Thoracic aorta (tissue), 2 donors: ENCODE measurements around the gene DES. TPM values are rescaled to one million over a fixed set of nuclear protein-coding genes. Genes with fewer than 3 reads are reported as not detected.

ENCODE experiments used
- ATAC-seq: fragments of 150-250 bp; one replicate; pipeline ENCODE4 v1.8.0; 2017; ENCODE audit warnings: low read depth; ENCODE audit not compliant: insufficient number of reproducible peaks, low FRiP score
- DNase-seq: peaks from one replicate; pipeline ENCODE4 v3.0.0-alpha.2; 2020; ENCODE audit warnings: low spot score
- H3K27ac ChIP-seq, 2 donors: fragments of 200-600 bp; sonication (generic); 1 replicate in 1 of 2; 2 replicates in 1 of 2; pipeline ENCODE4 v1.5.1; 2016; ENCODE audit warnings: mild to moderate bottlenecking in 2 of 2, moderate library complexity in 2 of 2
- H3K27me3 ChIP-seq: fragments of 200-600 bp; sonication (generic); replicated peaks from 2 replicates; pipeline ENCODE4 v1.6.0; 2016; ENCODE audit warnings: mild to moderate bottlenecking; ENCODE audit not compliant: insufficient read depth
- H3K36me3 ChIP-seq: fragments of 200-600 bp; sonication (generic); one replicate; pipeline ENCODE4 v1.5.1; 2016
- H3K4me1 ChIP-seq, 2 donors: fragments of 200-600 bp; sonication (generic); 1 replicate in 1 of 2; 2 replicates in 1 of 2; pipeline versions ENCODE4 v1.5.1 to v1.6.0; 2016; ENCODE audit warnings: low read depth in 2 of 2, mild to moderate bottlenecking in 1 of 2; ENCODE audit not compliant: control insufficient read depth in 1 of 2
- H3K4me3 ChIP-seq: fragments of 200-600 bp; sonication (generic); 2 replicates; pipeline ENCODE4 v1.5.1; 2016; ENCODE audit warnings: mild to moderate bottlenecking
- H3K9me3 ChIP-seq: fragments of 200-600 bp; sonication (generic); 2 replicates; pipeline ENCODE4 v1.5.1; 2016
- CTCF ChIP-seq: fragments of 200-600 bp; sonication (generic); IDR thresholded peaks from one replicate; pipeline ENCODE4 v1.5.1; 2019; ENCODE audit warnings: antibody characterized with exemption
- total RNA-seq, 2 donors: library from RNA; depleted of rRNA; stranded (reverse); fragments of >200 nt; gene quantifications; one replicate each; pipeline versions ENCODE4 v1.1.0 to v1.2.3, GENCODE V29; 2016

DES gene
- total RNA-seq, 2 donors from 2014 or later, result 146 to 302 TPM

- Histone ChIP-seq H3K4me3 (no peak overlapping the region), H3K36me3 (peaks cover 88% of the 10 kb centered on the region), H3K9me3 (no peaks in the 10 kb centered on the region), H3K27ac (peak overlapping the region; percentile 19 to 34), H3K27me3 (no peaks in the 10 kb centered on the region), H3K4me1 (peaks cover 4 to 45% of the 10 kb centered on the region in 2 donors)
- TF ChIP-seq CTCF, result no peak
- DNase-seq, result no peak
- no peak for ATAC-seq
These were observed 53.5 kb downstream of the DES start for GRCh38 chr2:219471476-219472371.

GRCh38 chr2:219472629-219473187 lies 54.5 kb downstream of the DES start:
- ATAC-seq (no peak), DNase-seq (no peak)
- no peaks in the 10 kb centered on the region for H3K27me3 ChIP-seq
- H3K9me3 ChIP-seq, result no peaks in the 10 kb centered on the region
- H3K4me1 ChIP-seq, result peaks cover 4 to 40% of the 10 kb centered on the region in 2 donors
- H3K36me3 ChIP-seq, result peaks cover 86% of the 10 kb centered on the region
- H3K4me3 ChIP-seq, result no peak overlapping the region
- peak overlapping the region; percentile 15 to 16 for H3K27ac ChIP-seq
- no peak for TF ChIP-seq CTCF

- Histone ChIP-seq H3K27ac (peak overlapping the region; percentile 21 to 28), H3K9me3 (no peaks in the 10 kb centered on the region), H3K27me3 (no peaks in the 10 kb centered on the region), H3K4me3 (no peak overlapping the region), H3K4me1 (peaks cover 2 to 32% of the 10 kb centered on the region in 2 donors), H3K36me3 (peaks cover 89% of the 10 kb centered on the region)
- DNase-seq (no peak), ATAC-seq (no peak)
- no peak for TF ChIP-seq CTCF
These were observed 55.3 kb downstream of the DES start for GRCh38 chr2:219473511-219473910.

GRCh38 chr2:219474285-219475060 lies 56.3 kb downstream of the DES start:
- no peak for ATAC-seq
- Histone ChIP-seq H3K4me1 (peaks cover 0 to 22% of the 10 kb centered on the region in 2 donors), H3K4me3 (no peak overlapping the region), H3K27ac (peak overlapping the region; percentile 10 to 66), H3K27me3 (no peaks in the 10 kb centered on the region), H3K36me3 (peaks cover 87% of the 10 kb centered on the region), H3K9me3 (no peaks in the 10 kb centered on the region)
- DNase-seq, result no peak
- TF ChIP-seq CTCF, result no peak

- Histone ChIP-seq H3K4me1 (peaks cover 0 to 17% of the 10 kb centered on the region in 2 donors), H3K36me3 (peaks cover 87% of the 10 kb centered on the region), H3K4me3 (no peak overlapping the region), H3K27ac (peak overlapping the region; percentile 66 to 81), H3K9me3 (no peaks in the 10 kb centered on the region), H3K27me3 (no peaks in the 10 kb centered on the region)
- TF ChIP-seq CTCF, result no peak
- ATAC-seq (no peak), DNase-seq (no peak)
These were observed 57.1 kb downstream of the DES start for GRCh38 chr2:219475278-219475677.
